ENCODE measurements around the gene POLD2.

POLD2 gene

DNA sequence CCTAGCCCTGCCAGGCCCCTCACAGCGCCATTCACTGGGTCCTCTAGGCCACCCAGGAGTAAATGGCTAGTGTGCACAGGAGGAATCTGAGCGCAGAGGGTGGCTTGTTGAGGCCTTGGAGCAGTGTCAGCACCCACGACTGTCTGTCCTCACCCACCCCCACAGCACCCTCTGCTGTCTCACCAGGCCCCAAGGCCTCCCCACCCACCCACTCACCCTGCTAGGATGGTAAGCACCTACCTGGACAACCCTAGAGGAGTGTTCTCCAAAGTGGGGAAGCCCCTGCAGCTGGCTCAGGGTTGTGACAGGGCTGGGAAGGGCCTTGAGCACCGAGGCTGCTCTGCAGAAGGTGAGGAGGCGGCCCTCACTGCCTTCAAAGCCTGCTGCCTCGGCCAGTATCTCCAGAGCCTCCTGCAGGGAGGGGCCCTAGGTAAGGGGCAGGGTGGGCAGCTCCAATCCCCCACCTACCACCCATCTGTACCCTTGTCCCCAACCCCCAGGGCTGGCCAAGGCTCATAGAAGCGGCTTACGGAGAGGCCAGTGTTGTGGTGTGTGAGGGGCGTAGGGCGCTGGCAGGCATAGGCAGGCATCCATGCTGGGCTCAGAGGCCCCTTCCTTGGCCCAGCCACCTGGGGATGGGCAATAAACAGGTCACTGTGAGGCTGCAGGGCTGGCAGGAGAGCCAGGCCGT is 43.9 kb downstream of the POLD2 start:
- peak; percentile 16 for DNase-seq

DNA sequence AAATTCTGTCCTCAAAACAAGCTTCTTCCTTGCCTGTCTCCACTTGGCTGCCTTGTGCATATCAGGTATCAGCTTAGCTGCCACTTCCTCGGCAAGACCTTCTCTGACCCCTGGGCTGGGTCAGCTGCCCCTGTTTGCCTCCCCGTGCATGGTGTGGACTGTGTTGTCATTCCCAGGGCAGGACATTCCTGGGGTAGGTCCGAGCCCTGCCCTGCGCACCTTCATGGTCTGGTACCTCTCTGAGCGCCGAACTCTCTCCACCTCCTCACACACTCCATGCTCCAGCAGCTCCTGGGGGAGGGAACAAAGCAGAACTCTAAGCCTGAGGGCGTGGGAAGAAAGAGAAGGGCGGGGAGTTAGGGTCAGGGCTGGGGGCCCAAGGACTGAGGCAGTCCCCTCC is 44.8 kb downstream of the POLD2 start:
- DNase-seq: peak; percentile 10

DNA sequence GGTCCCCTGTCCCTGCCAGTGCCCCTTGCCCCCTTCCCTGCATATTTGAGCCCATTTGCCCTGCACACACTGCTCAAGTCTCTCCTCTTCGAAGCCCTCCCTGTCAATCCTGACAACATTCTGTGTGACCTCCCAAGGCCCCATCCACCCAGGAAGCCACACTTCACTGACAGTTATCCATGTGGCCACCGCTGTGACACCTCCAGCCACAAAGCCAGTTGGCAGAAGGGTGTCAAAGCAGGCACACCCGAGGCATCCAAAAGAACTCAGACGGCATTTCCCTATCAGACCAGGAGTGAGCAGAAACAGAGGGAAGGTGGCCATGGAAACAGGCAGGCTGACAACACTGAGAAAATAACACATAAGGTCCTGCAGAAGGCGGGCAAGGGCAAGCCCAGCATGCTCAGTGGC is 45.7 kb downstream of the POLD2 start:
- DNase-seq: peak; percentile 13

DNA sequence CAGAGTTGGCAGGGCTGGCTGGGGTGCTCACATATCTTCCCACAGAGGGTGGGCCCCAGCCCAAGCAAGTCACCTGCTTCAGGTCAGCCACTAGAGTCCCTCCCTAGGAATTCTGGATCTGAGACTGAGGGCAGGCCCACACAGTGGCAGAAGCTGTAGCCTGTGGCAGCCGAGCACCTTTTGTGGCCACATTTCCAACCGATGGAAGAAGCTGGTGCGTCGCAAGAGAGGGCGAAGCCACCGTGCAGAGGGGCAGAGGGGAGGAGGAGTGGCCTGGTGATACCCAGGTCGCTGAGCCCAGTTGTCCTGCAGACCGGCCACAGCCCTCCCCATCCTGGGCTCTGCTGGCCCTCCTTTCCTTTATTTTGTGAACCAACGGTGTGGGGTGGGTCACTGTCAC is 46.3 kb downstream of the POLD2 start:
- DNase-seq: peak; percentile 15

DNA sequence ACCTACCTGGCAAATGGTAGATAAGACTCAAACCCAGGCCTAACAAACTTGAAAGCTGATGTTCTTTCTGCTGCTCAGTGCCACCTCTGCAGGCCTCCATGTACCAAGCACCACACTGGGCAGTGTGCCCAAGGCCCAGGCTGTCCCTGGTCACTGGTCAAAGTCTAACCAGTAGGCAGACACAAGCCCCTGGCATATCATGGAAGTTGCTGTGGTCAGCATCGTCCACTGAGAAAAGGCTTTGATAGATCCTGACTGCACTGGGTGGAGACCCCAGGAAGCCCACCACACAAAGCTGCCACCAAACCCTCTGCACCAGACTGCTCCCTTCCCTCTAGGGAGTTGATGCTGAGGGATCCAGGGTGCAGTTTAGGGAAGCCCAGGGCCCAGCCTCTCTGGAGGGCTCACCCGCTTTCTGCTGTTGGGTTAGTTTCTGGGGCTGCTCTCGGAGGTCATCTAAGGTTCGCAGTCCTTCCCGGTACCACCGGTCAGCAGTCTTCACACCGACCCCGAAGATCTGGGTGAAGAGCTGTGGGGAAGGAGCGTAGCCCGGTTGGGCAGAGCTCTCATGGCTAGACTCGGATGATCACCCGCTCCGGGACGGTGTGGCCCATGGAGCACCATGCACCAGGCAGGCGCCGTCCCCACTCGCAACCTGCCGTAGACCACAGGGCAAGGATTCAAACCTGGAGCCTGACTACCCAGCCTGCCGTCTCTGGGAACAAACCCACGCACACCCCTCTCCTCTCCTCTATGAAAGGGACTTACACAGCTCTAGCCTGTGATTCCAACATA is 47.0 kb downstream of the POLD2 start:
- DNase-seq: peak; percentile 14

DNA sequence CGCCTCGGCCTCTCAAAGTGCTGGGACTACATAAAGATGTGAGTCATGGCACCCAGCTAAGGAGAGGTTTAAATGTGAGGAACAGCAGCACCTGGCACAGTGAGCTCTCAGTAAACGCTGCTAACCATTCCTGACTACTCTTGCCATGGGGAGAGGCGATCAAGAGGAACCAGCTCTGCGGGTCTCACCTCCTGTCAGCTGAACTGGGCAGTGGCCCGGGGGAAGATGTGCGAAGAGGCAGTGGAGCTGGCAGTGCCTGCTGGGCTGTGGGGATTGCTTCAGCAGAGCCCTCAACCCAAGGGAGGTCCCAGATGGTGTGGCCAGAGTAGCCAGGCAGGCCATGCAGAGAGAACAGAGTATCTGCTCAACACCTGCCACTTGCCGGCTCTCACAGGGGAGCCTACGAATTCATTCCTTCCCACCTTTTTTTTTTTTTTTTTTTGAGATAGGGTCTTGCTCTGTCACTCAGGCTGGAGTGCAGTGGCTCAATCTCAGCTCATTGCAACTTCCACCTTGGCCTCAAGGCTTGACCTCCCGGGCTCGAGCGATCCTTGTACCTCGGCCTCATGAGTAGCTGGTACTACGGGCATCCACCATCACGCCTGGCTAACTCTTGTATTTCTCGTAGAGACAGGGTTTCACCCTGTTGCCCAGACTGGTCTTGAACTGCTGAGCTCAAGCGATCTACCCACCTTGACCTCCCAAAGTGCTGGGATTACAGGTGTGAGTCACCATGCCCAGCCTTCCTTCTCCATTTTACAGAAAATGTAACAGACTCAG is 47.9 kb downstream of the POLD2 start:
- peak; percentile 13 for DNase-seq

DNA sequence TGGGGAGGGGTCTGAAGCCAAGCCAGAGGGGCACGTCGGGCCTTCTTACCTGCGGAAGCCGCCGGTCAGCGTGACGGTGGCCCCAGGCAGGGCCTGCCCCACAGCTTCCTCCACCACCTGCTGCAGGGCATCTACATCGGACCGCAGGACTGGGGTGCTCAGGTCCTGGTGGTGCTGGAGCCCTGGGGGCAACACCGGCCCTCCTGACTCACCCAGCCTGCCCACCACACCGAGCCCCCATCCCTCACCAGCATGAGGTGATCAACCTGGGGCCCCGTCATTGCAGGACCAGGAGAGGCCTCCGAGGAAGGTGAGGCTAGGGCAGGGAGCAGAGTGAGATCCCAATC is 49.0 kb downstream of the POLD2 start:
- peak; percentile 11 for DNase-seq

DNA sequence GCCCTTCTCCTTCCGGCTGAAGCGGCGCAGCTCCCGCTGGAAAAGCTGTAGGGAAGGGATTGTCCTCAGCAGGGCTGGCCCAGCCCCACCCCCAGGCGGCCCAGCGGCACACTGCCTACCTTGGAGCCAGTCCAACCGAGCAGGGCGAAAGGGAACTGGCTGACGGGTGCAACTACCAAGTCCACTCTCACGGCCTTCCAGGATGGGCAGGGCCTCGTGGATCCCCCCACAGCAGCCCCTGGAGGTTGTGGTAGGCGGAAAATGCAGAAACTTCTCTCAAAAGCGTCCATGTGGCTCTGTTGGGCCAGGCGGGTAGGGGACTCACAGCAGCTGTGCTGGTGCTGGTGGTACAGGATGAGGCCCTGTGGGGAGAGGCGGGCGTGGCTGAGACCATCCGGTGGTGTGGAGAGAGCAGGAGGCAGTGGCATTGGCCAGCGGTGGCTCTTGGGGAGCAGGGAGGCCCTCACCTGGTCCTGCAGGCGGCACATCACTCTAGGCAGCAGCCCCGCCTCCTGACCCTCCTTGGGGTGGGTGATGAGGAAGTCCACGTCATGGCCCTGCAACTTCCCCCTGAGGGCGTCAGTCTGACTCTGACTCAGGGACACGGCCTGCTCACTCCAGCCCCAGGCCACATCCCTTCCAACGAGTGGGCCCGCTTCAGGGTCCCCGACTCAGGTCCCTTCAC is 49.5 kb downstream of the POLD2 start:
- no peak for DNase-seq

DNA sequence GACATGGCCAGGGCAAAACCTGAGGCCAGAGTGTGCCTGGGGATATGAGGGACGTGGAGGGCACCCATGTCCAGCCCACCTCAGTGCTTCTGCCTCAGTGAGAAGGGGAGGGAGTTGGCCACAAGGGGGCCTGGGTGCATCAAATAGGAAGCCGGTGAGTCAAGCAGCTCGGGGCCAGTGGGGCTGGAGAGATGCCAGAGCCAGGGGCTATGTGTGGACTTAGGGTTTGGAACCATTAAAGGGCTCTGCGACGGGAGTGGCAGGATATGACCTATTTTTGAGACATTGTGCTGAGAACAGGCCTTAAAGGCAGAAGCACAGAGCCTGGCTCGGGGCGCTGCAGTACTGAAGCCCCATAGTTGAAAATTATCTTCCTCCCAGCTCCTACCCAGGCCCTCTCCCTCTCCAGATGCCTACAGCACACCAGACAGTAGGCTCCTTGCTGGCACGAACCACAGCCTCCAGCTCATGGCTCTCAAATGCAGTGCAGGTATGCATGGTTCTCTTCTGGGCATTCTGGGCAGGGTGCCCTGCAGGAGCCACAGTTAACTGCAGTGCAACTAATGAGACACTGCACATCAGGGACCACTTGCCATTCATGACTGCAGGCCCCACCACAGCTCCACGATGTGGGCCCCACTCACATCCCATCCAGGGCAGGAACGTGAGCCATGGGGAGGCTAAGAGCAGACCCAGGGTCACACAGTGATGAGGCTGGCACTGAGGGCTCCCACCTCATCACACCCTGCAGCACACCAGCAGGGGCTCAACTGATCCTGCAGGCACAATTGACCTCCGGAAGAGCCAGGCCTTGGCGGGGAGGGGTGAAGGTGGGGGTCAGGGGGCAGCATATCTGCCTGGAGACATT is 50.8 kb downstream of the POLD2 start:
- no peak for DNase-seq

DNA sequence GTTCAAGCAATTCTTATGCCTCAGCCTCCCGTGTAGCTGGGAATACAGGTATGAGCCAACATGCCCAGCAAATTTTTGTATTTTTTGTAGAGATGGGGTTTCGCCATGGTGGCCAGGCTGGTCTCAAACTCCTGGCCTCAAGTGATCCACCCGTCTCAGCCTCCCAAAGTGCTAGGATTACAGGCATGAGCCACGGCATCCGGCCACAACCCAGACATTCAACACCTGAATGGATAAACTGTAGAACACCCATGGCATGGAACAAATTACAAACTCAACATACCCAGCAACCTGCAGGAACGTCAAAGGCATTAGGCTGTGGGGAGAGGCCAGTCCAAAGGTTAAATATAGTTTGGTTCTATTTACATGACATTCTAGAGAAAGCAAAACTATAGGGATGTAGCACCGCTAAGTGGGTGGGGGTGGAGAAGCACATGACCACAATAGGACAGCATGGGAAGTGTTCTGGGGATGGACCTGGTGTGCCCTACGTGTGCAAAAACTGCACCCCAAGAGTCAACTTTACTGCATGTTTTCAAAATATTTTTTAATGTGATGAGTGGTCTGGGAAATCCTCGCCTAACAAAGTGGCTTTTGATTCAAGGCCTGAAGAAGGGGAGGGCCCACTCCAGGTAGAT is 51.5 kb downstream of the POLD2 start:
- DNase-seq: no peak

DNA sequence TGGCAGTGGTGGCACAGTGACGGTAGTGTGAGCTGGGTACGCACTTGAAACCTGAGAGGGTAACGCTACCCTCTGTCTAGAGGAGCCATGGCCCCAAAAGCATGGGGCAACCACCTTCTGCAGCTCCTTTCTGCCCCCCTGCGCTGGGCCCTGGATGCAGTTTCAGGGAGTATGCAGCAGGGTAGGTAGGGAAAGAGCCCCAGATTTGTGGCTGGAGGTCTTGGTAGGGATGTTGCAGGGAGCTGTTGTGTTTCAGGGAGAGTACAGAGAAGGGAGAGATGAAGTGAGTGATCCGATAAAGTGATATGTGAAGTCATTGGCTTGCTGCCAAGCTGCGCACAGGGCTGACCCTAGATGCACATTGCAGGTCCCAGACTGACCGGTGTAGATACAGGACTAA is 55.3 kb downstream of the POLD2 start:
- no peak for DNase-seq

DNA sequence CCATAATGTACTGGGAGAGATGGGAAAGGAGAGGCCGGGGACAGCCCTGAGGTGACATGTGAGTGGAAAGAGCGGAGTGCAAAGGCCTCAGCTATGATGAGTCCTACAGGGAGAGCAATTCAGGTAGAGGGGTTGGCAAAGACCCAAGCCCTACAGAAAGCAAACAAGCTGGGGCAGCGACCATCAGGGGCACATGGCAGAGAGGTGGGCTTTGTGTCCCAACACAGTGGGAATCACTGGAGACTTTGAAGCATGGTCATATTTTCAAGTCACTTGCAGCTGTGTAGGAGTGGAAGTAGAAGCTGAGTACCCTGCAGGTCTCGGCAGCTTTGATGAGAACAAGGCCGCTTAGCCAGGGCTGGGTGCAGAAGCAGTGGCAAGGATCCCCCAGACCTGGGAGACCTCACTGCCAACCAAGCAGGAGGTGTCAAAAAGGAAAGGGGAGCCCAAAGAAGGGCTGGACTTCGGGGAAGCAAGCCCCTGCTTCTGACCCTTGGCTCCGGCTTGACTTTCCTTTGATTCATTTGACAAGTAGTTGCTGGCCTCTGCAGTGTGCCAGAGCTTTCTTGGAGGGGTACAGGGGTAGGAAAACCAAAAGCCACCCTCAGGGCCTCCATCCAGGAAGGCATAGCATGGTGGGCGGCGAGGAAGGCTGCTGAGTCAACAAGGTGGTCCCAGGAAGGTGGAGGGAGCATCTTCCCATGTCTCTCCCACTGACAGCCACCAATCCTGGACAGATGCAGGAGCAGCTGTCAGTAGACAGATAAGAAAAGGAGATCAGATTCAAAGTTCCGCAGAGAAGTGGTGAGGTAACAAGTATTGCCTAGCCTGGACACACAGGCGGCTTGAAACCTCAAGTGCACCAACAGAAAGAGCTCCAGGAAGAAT is 56.0 kb downstream of the POLD2 start:
- peak; percentile 13 for DNase-seq

DNA sequence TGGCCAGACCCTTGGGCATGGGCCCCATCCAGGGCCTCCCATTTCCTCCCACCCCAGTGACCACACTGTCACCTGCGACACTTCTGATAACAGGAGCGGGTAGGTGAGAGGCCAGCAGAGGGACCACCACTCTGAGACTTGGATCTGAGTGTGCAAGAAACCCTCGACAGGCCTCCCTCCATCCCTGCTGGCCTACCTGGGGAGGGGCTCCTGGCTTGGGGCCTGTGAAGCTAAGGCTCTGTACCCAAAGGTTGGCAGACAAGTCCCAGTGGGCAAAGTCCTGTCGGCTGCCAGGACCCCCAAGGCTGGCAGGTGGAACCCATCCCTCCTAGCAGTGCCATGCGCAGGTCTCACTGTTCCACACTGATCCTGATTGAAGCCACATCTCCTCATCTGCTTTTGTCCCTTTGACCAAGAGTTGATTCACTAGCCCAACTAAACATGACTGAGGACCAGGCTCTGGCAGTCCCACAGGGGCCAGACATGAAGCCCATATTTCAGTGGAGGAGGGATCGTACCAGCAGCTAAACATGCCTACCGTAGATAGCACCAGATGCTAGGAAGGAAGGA is 56.8 kb downstream of the POLD2 start:
- peak; percentile 23 for DNase-seq

DNA sequence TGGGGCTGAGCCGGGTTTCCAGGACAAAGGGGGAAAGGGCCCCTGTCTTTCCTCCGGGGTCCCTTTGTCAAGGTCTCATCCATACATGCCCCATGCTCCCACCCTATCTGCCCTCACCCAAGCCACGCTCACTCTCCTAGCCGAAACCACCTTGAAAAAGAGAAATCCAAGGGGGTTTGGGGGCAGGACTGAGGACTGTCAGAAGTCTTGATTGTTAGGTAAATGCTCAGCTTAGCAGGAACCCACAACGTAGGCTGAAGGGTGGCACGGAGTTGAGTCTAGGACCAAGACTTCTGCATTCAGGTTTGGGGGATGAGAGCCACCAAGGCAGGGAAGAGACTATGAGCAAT is 57.3 kb downstream of the POLD2 start:
- DNase-seq: no peak

DNA sequence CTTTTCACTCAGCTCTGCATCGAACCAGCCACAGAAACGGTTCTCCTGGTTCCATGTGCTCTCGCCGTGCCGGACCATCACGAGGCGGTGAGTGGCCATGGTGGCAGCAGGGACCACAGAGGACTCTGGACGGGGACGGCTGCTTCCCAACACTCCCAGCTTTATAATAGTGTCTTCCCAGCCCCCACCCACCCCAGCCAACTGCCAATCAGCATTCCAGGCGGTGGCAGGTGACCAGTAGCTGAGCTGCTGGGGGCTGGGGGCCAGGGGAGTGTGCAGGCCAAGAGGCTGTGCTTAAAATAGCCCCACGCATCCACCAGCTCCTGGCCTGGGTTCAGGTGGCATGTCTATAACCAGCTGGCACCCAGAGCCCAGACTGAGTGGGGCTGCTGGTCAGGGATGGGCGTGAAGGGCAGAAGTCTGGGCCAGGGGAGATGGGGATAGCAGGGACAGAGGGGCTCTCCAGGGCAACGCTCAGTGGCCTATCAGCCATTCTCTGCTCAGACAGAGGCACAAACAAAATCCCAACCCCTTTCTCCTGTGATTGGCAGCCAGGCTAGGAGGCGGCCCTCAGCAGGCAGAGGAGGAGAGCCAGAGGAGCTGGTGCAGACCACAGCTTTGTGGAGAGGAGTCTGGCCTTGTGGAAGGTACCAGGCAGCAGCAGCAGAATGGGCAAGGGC is 57.8 kb downstream of the POLD2 start, which contains the start of gene PGAM2:
TSS of gene PGAM2 (minus strand) at position 137 of the 680 bp plus-strand sequence. CDS start at position 99, 38 bp downstream.
- peak; percentile 24 for DNase-seq

DNA sequence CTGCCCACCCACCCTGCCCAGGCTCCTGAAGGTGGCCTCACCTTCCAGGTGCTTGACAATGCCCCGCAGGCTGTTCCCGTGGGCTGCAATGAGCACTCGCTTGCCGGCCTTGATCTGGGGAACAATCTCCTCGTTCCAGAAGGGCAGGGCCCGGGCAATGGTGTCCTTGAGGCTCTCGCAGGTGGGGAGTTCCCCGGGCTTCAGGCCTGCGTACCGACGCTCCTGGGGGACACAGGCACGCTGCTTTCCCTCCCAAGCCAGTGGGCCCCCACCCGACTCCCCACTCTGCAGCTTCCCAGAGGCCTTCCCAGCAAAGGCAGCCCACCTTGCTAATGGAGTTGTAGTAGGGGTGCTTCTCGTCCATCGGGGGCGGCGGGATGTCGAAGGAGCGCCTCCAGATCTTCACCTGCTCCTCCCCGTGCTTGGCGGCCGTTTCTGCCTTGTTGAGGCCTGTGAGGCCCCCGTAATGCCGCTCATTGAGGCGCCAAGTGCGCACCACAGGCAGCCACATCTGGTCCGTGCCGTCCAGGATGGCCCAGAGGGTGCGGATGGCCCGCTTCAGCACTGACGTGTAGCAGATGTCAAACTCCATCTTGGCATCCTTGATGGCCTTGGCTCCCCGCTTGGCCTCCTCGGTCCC is 58.4 kb downstream of the POLD2 start:
- peak; percentile 23 for DNase-seq
